GM21526 (cell line): ENCODE results near the gene RILPL1.
A peak's percentile ranks its signal among the peaks of the same experiment; 100 is the strongest.
"Not testable (repeated sequence)": the region's sequence is repeated elsewhere in the genome, so short reads cannot be mapped to it uniquely, and the experiment has no call there.

Source experiments
- ATAC-seq: cut with Tn5 transposase; IDR thresholded peaks from one replicate; pipeline ENCODE4 v1.9.1; 2021; ENCODE audit warnings: moderate library complexity; ENCODE audit not compliant: unreplicated experiment, low FRiP score

RILPL1 gene

DNA sequence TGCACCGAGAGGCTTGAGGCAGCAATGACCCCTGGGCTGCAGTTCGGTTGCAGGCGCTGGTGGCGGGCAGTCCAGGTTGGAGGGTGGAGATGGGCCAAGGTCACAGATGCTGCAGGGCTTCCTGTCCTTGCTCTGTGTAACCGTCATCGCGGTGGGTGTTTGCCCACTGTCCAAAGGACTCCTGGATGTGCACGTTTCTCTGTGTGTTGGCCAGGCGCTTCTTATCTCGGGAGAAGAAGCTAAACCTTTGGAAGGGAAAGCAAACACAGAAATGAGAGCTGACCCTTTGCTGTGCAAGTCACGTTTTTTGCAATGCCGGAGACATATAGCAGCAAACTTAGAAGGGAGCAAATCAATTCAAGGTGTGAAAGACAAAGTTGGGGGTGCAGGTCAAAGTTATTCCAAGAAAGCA lies 61.1 kb downstream of the RILPL1 start:
- no peak for ATAC-seq

GRCh38 chr12:123471374-123472068 lies 62.0 kb downstream of the RILPL1 start:
- ATAC-seq: no peak

DNA sequence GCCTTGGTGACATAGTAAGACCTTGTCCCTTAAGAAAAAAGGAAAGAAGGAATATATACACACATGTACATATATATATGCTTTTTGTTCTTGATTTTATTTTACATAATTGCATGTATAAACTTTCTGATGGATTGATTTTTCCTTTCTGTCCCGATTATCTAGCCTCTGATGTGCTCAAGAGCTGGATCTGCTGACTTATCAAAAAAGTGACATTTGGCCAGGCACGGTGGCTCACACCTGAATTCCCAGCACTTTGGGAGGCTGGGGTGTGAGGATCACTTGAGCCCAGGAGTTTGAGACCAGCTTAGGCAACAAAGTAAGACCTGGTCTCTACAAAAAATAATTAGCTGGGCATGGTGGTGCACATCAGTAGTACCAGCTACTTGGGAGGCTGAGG lies 63.5 kb downstream of the RILPL1 start:
- no peak for ATAC-seq

DNA sequence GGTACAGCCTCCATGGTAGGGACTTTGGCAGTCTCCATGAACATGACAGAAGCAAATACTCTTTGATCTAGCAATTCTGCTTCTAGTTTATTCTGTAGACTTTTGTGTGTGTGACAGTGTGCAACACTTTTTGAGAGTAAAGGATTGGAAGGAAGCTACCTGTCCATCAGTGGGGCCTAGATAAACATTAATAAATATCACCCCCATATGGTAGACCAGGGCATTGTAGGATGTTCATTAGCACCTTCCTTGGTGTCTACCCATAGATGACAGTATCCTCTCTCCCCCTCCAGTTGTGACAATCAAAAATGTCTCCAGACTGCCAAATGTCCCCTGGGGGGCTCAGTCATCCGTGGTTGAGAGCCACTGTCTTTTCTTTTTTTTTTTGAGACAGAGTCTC lies 64.7 kb downstream of the RILPL1 start:
- peak; percentile 57 for ATAC-seq

DNA sequence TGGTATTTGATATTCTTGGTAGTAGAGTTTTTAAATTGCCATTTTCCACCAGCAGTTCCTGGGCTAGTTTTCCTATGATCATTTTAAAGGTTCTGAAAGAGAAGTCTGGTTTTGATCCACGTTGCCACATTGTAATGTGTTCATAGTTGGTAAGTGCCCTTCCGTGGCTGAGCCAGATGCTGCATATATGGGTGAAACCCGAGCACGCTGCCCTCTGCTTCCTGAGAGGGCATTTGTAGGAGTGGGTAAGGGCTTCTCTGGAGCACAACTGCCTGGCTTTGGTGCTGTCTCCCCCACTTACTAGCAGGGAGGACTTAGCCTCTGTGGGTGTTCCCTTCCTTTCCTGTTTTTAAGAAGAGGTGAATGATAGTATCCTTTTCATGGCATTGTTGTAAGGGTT lies 68.4 kb downstream of the RILPL1 start:
- ATAC-seq: no peak

DNA sequence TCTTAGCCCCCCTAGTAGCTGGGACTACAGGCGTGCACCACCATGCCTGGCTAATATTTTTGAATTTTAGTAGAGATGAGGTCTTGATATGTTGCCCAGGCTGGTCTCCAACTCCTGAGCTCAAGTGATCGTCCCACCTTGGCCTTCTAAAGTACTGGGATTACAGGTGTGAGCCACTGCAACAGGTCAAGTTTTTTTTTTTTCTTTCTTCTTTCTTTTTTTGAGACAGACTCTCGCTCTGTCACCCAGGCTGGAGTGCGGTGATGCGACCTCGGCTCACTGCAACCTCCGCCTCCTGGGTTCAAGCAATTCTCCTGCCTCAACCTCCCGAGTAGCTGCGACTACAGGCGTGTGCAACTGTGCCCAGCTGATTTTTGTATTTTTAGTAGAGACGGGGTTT lies 70.3 kb downstream of the RILPL1 start:
- not testable (repeated sequence) for ATAC-seq

DNA sequence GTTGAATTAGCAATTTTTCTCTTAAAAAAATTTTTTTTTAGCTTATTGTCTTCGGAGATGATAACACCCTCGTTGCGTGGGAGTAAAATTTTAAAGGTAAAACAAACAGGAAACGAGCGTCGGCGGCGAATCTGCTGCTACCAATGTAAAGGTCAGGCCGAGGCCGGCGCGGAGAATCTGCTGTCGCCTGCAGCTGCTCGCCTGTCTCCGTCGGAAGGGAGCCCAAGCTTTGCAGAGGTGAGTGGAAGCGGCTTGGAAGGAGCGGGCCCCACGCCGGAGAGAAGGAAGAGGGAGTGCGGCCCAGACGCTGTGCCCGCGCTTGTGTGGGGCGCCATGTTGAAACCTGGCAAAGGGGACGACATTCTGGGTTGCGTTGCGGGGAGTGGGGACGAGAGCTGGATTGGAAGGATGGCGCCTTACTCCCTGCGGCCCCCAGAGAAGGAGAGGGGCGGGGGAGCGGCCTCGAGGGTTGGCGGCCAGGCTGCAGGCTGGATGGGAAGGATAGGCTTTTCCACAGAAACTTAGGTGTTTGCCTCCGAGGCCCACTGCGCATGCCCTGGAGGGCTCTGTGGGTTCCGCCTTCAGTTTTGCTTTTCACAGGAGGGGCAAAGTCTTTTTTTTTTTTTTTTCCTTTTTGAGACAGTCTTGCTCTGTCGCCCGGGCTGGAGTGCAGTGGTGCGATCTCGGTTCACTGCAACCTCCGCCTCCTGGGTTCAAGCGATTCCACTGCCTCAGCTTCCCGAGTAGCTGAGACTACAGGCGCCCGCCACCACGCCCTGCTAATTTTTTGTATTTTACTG lies 75.3 kb downstream of the RILPL1 start, which contains the start of gene SNRNP35:
SNRNP35 (plus strand) TSS at position 160 of the 800 bp plus-strand sequence. CDS start 7,402 bp downstream, outside the sequence.
- peak; percentile 51 for ATAC-seq

- no peak for ATAC-seq
These were observed 80.4 kb downstream of the RILPL1 start for GRCh38 chr12:123453165-123453564.

DNA sequence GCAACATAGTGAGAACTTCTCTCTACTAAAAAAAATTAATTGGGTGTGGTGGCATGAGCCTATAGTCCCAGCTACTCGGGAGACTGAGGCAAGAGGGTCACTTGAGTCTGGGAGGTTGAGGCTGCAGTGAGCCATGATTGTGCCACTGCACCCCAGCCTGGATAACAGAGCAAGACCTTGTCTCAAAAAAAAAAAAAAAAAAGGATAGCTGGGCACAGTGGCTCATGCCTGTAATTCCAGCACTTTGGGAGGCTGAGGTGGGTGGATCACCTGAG lies 81.3 kb downstream of the RILPL1 start:
- ATAC-seq: not testable (repeated sequence)

DNA sequence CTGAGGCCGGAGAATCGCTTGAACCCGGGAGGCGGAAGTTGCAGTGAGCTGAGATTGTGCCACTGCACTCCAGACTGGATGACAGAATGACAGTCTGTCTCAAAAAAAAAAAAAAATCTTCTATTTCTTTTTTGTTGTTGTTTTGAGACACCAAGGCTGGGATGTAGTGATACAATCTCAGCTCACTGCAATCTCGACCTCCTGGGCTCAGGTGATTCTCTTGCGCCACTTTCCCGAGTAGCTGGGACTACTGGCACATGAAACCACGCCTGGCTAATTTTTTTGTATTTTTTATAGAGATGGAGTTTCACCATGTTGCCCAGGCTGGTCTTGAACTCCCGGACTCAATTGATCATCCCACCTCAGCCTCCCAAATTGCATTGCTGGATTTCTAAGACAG lies 82.9 kb downstream of the RILPL1 start:
- no peak for ATAC-seq

GRCh38 chr12:123449856-123450255 lies 83.7 kb downstream of the RILPL1 start:
- no peak for ATAC-seq

DNA sequence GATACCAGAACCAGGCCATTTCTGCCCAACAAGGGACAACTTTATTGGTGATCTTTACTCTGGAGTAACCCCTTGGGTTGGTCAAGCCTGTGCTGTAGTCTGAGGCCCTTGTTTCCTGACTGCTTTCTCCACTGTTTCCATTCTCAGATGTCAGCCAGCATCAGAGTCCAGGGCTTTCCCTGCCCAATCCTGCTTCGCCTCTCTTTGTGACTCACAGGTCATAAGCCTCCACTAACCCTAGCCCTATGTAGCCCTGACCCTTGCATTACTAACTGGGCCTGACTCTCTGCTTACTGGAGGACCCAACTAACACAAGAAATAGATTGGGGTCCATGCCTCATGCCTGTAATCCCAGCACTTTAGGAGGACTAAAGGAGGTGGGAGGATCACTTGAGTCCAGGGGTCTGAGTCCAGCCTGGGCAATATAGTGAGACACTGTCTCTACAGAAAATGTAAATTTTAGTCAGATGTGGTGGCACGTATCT lies 84.2 kb downstream of the RILPL1 start:
- ATAC-seq: no peak

GRCh38 chr12:123446333-123446713 lies 87.2 kb downstream of the RILPL1 start:
- no peak for ATAC-seq

GRCh38 chr12:123445388-123446332 lies 87.9 kb downstream of the RILPL1 start:
- peak; percentile 33 for ATAC-seq

GRCh38 chr12:123444092-123445026 lies 89.2 kb downstream of the RILPL1 start:
- ATAC-seq: no peak

GRCh38 chr12:123442774-123443173 lies 90.7 kb downstream of the RILPL1 start:
- no peak for ATAC-seq

GRCh38 chr12:123441523-123442164 lies 91.9 kb downstream of the RILPL1 start:
- peak; percentile 46 for ATAC-seq

DNA sequence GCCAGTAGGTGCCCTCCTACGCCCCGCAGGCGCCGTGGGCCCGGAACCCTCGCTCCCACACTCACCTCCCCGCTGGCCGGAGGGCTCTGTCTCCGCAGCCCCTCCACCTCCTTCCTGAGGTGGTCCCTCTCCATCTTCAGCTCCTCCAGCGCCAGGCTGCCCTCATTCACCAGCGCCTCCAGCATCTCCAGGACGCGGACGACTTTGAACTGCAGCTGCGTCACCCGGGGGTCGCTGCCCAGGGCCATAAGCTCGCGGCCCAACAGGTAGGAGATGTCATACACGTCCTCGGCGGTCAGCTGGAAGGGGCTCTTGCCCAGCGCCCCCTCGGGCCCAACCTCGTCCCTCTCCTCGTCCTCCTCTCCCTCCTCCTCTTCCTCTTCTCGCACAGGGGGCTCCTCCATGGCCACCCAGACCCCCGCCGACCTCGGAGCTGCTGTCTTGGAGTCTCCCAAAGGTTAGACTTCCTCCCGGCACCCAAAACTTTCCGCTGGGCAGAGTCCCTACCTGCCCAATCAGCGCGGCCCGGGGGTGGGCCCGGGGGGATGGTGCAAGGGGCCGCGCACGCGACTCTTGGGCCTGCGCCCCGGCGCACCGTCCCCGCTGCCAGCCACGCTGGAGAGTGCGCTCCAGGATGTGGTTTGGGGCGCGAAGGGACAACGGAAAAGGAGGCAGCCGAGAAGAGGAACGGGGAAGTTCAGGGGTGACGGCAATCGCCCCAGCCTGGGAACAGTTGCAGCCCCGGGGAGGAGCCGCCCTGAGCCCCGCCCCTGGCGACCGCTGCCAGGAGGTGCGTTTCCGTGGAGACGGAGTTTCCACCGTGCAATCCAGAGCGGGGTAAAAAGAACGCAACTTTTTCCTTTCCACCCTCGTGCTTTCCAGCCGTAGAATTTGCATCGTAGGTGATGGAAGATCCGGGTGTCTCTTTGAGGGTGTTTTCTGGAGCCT lies 97.2 kb downstream of the RILPL1 start, which contains the start of gene RILPL2:
RILPL2 (minus strand) TSS at position 668 of the 948 bp plus-strand sequence; CDS start at position 404, 264 bp downstream.
- ATAC-seq: peak; percentile 65
